Right lobe of liver (tissue), 4 donors: ENCODE data around the gene ADAMTSL2.

Source experiments
- CTCF ChIP-seq, 4 donors: fragments of 200-600 bp in 3 of 4; fragments of 450-650 bp in 1 of 4; IDR thresholded peaks; one replicate each; pipeline versions ENCODE4 v1.5.1 to v1.8.0; 2016 to 2022; ENCODE audit warnings: antibody characterized with exemption in 4 of 4, mild to moderate bottlenecking in 2 of 4
- POLR2A ChIP-seq: fragments of 450-650 bp; IDR thresholded peaks from one replicate; pipeline ENCODE4 v1.6.1; 2017; ENCODE audit warnings: antibody characterized with exemption, mild to moderate bottlenecking
- donor health status: DM: no; HTN: no; CAD: no.
- donor health status: DM: no; HTN: no; CAD: no.
- donor health status: DM: no; HTN: yes; CAD: no.

- no peak for TF ChIP-seq CTCF (IDR thresholded peaks at IDR 0.05)
- no peak for TF ChIP-seq POLR2A
Measured at GRCh38 chr9:133495327-133496293, 38.9 kb upstream of the ADAMTSL2 start.
